ENCODE results near the gene SEMA3F.
A peak's percentile ranks its signal among the peaks of the same experiment; 100 is the strongest.

GRCh38 chr3:50189989-50190388 is 34.9 kb downstream of the SEMA3F start:
- TF ChIP-seq CTCF (IDR thresholded peaks at IDR 0.05) (no peak), POLR2A (IDR thresholded peaks at IDR 0.05; ENCODE audit: low read depth) (no peak), POLR2AphosphoS5 (IDR thresholded peaks at IDR 0.05) (peak in 1 of 2 donors; percentile 21)
